Measurements from ENCODE around the gene TRPV4.

Gene TRPV4

DNA sequence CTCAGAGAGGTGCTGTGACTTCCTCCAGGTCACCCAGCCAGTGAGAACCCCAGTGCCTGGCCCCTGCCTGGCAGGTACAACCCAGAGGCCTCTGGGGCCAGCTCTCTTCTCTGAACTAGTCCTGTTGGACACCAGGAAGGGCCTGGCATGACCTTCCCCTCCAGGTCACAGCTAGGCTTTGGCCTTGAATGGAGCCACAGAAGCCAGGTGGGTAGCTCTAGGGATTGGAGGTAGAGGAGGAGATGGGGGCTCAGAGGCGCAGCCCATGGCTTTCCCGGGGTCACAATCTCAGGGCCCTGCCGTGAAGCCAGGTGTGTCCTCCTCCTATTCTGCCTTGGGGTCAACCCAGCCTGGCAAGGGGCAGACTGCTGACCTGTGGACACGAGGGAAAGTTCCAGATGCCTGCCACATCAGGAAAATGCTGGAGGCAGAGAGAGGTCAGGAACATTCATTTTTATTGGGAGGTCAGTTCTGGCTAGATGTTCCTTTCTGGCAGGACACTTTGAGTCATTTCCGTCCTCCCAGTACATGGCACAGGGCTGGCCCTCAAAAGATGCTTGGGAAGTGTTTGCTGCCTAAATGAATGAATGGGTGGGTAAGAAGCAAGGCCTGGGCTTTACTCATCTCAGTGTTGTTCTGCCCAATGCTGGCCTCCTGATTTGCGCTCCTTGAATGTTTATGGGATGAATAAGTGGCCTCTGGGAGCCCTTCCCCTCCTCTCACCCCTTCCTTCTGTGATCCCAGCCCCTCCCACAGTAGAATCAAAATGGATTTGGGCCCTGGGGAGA is 94.1 kb downstream of the TRPV4 start:
- DNase-seq: no peak

DNA sequence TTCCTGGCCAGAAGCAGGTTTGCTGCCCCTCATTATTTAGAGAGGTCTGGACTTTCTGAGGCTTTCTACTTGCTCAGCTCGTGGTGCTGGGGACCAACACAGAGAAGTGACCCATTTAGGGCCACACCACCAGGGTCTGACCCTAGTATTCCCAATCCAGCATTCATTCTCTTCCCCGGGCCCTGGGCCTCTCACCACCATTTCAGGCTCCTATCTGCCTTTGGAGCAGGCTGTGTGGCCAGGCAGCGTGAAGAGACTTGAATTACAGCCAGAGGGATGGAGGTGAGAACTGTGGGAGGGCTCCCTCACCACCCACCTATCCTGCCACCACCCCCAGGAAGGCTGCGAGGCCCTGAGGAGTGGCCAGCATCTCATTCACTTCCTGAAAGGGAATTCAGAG is 95.0 kb downstream of the TRPV4 start:
- DNase-seq: no peak

DNA sequence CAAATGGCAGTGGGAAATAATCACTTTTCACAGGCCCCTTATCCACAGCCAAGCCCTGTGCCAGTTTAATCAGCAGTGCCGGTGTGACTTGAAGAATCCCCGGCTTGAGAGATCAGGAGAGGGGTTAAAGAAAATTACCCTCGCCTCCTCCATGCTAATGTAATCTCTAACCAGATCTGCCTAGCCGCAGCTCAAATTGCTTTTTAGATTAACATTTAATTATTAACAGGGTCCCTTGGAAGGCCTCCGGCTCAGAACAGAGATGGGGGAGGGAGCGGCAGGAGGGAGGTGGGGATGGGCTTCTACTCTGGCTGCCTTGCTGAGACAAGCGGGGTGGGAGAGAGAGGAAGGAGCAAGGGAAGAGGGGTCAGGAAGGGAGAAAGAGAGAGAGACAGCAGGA is 95.6 kb downstream of the TRPV4 start:
- no peak for DNase-seq

DNA sequence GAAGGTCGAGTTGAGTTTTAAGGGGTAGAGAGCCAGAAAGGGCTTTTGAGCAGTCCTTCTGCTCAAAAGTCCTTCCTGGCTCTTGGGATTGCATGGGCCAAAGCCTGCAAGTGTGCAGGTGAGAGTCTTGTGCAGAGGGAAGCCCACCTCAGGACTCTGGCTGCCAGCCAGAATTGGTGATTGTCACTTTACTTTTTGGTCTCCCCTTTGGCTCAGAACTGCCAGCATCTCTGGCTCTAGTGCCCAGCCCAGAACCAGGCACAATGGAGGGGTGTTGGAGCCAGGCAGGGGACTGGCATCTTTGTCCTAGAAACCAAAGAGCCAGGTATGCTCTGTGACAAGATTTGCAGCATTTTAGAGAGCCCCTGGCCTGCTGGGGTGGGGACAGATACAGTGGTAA is 96.1 kb downstream of the TRPV4 start:
- DNase-seq: no peak

DNA sequence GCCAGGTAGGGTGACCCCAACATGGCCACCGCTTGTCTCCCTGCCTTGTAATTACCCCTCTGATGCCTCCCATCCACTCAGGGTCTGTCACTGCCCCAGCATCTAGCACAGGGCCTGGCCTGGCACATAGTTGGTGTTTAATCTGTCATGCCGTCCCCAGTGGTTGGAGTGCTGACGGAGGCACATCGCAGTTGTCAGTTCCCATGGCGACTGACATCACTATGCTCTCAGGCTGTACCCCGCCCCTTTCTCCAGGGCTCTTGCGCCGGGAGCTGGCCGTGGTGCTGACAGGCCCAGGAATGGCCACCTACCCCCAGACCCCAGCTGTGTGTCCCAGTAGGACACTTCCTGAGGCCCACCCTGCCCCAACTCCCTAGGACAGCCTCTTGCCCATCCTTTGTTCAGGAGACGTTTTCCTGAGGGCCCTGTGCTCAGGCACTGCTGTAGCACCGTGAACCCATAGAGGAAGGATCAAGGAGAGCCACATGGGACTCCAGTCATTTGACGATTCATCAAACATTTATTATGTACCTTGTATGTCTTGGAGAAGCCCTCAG is 96.6 kb downstream of the TRPV4 start:
- DNase-seq: peak; percentile 40

DNA sequence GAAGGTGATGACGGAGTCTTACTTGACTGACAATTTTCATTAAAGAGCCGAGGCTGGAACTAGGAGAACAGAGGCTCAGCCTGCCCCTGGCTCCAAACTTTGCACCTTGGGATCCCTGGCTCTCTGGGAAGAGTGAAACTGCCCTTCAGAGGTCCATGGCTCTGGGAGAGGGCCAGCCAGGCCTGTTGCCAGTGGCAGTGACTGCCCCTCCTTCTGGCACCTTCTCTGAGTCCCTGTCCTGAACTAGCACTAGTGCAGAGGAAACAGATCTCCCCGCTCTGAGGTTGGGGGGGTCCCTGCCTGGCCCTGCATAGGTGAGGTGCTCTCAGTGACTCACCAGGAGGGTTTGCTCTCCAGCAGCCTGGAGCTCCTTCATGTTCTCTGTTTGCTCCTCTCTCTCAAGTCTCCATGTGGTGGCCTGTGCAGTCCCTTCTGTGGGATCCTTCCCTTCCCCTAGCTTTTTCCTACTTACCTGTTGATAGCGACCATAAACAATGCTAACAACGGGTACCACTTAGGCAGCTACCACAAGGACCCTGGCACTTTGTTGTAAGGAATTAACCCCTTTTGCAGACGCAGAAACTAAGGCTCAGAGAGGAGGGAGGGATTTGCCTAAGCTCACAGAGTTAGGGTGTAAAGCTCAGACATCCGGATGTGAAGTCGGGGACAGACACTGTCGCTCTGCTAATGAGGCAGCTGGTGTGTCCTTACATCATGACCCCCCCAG is 97.2 kb downstream of the TRPV4 start:
- no peak for DNase-seq

DNA sequence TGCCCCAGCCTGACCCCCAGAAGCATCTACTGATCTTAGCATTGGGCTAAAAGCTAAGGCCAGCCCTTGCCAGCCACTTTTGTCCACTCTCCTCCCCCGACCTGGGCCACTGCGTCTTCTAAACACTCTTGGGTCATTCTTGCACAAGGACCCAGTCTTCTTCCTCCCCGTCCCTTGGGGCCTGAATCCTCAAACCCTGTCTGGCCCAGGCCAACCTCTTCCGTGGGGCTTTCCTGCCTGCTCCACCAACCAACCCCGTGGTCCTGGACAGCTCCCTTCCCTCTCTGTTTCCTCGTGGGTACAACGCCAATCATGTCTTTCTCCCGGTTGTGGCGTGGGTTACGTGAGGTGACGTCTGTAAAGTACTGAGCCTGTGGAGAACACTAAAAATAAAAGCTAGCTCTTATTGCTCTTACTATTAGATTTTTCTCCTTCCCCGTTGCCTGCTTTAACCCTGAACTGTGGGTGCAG is 98.1 kb downstream of the TRPV4 start:
- DNase-seq: no peak

DNA sequence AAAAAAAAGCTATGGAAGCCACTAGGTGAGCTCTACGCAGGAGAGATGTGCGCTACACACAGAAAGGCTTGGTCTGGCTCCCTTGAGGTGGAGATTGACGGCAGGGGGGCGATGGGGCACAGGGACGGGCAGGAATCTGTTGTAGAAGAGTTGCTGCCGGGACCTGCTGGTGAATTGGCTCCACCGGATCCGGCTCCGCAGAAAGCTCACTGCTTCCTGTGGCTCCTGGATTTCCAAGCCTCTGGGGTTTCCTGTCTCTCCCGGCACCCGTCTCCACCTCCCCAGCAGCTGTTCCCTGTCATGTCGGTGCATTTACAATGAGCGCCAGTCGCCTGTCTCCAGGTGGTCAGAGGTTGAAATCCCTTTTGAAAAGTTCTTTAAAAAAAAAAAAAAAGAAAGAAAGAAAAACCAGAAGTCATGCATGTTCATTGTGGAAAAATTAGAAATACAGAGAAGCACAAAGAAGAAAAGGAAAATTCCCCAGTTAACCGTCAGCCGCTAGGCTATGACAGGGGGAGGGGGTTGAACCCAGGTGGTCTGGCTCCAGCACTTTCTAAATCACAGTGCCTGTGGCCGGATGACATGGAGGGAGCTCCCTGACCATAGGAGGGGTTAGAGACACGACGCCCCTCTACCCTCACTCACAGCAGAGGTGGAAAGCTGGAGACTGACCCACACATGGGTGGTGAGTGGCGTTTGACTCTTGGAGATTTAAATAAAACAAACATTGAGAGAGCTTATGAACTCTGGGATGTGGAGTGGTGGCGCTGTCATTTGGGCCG is 98.8 kb downstream of the TRPV4 start:
- no peak for DNase-seq

Measured in activated CD4-positive, alpha-beta T cell treated with anti-CD3 and anti-CD28 coated beads for 48 hours (primary cell).